HepG2 (cell line): ENCODE data around the gene RPL3. TPM values are rescaled to one million over a fixed set of nuclear protein-coding genes. Genes with fewer than 3 reads are reported as not detected.

Experiments
- CCDC6 ChIP-seq: sonication (generic); formaldehyde crosslinking; IDR thresholded peaks from 2 replicates; pipeline ENCODE4 v1.8.1; 2022; ENCODE audit warnings: mild to moderate bottlenecking, missing genetic modification reagents, moderate library complexity
- CENPT ChIP-seq: sonication (generic); formaldehyde crosslinking; IDR thresholded peaks from 2 replicates; pipeline ENCODE4 v1.8.0; 2022; ENCODE audit warnings: low read depth, mild to moderate bottlenecking, moderate library complexity, missing genetic modification reagents
- KLF9 ChIP-seq: IDR thresholded peaks from 2 replicates; pipeline ENCODE4 v1.6.1; 2016; ENCODE audit warnings: low read depth
- NAIF1 ChIP-seq: sonication (generic); formaldehyde crosslinking; IDR thresholded peaks from 2 replicates; pipeline ENCODE4 v1.5.0; 2020; ENCODE audit warnings: mild to moderate bottlenecking, missing genetic modification reagents, borderline replicate concordance
- SRSF9 ChIP-seq: fragments of 200-400 bp; formaldehyde crosslinking; IDR thresholded peaks from 2 replicates; pipeline ENCODE4 v1.6.1; 2018; ENCODE audit warnings: borderline replicate concordance, mild to moderate bottlenecking, low read depth, low read length; ENCODE audit not compliant: insufficient read depth, poor library complexity, severe bottlenecking
- SUZ12 ChIP-seq: fragments of 150-350 bp; IDR thresholded peaks from 2 replicates; pipeline ENCODE4 v1.6.1; 2014; ENCODE audit warnings: low read depth, low read length
- SYNCRIP ChIP-seq: fragments of 200-400 bp; formaldehyde crosslinking; IDR thresholded peaks from 2 replicates; pipeline ENCODE4 v1.6.1; 2018; ENCODE audit warnings: mild to moderate bottlenecking, low read depth, low read length; ENCODE audit not compliant: insufficient read depth
- XRCC5 ChIP-seq: fragments of 200-400 bp; formaldehyde crosslinking; optimal IDR thresholded peaks from 2 replicates; pipeline ENCODE3; 2017; ENCODE audit warnings: mild to moderate bottlenecking, low read length
- ZMYM4 ChIP-seq: sonication (generic); formaldehyde crosslinking; IDR thresholded peaks from 2 replicates; pipeline ENCODE4 v1.8.1; 2023; ENCODE audit warnings: mild to moderate bottlenecking, missing genetic modification reagents
- ZNF101 ChIP-seq: sonication (generic); formaldehyde crosslinking; IDR thresholded peaks from 2 replicates; pipeline ENCODE4 v1.4.0; 2020; ENCODE audit warnings: mild to moderate bottlenecking, low read depth, missing genetic modification reagents, borderline replicate concordance
- polyA plus RNA-seq, 8 experiments: library from polyadenylated mRNA; depleted of rRNA in 3 of 8; stranded (reverse) in 7 of 8; unstranded in 1 of 8; fragments of >200 nt; fragmentation: Illumina TruSeq in 4 of 8; extraction: Trizol in 4 of 8; gene quantifications; 2 replicates each; pipeline versions ENCODE4 v1.2.1 to v1.2.3, GENCODE V29; 2011 to 2016; ENCODE audit warnings: low read depth in 4 of 8, missing spikeins in 1 of 8, mixed read lengths in 1 of 8; ENCODE audit not compliant: insufficient read depth in 1 of 8
- total RNA-seq, 5 experiments: library from RNA; depleted of rRNA; stranded (reverse); fragments of >200 nt; fragmentation: Illumina TruSeq; extraction: Trizol; gene quantifications; 2 replicates each; pipeline ENCODE4 v1.2.3, GENCODE V29; 2016; ENCODE audit warnings: low read depth in 1 of 5
- TF ChIP-seq, protein P1 (sequence below): sonication (generic); formaldehyde crosslinking; IDR thresholded peaks from 2 replicates; pipeline ENCODE4 v1.5.0; 2020; ENCODE audit warnings: mild to moderate bottlenecking, missing genetic modification reagents, borderline replicate concordance
- TF ChIP-seq, protein P2 (sequence below): sonication (generic); formaldehyde crosslinking; IDR thresholded peaks from 2 replicates; pipeline ENCODE4 v1.4.0; 2020; ENCODE audit warnings: missing genetic modification reagents, borderline replicate concordance
- TF ChIP-seq, protein P3 (sequence below): sonication (generic); formaldehyde crosslinking; IDR thresholded peaks from 2 replicates; pipeline ENCODE4 v1.4.0; 2020; ENCODE audit warnings: missing genetic modification reagents

RPL3 gene
- total and polyA plus RNA-seq, 2 of the 13 experiments (the other 11 are each of a cell fraction or from before 2014, with no cell fraction given), result 1,051 to 3,279 TPM

DNA sequence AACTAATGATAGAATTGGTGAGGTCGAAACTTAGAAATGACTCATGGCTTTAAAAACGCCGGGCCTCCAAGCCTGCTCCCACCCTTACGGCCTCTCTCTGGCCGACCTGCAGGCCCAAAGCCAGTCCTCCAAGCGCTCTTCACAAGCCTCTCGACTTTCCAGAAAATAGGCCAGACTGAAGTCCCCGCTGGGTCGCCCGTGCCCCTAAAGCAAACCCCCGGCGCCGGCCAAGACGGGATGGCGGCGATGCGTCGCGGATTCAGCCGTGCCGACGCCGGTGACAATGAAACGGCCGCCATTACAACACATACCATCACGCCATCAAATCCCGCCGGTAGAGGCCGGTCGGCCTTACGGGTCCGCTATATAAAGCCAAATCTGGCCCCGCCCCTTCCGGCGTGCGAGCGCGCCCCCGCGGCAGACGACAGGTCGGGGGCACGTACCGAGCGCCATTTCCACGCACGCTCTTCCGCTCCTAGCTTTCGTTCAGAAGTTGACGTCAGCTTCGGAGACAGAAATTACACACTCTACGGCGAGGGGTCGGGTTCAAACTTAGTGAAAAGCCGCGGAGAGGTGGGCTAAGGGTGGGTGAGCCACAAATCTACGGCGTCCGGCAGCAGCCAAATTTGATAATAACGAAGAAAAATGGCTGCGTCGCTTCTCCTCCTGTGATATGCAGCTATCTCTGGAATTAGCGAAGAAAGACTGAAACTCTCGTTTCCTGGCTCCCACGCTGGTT is at the start of gene RPL3 (continued):
- TF ChIP-seq ZMYM4 (CRISPR knock-in tag), result peak; percentile 88
- no peak for TF ChIP-seq CENPT
- no peak for TF ChIP-seq ZNF101 (CRISPR knock-in tag)
- TF ChIP-seq SRSF9, result no peak
- TF ChIP-seq, protein P1, sequence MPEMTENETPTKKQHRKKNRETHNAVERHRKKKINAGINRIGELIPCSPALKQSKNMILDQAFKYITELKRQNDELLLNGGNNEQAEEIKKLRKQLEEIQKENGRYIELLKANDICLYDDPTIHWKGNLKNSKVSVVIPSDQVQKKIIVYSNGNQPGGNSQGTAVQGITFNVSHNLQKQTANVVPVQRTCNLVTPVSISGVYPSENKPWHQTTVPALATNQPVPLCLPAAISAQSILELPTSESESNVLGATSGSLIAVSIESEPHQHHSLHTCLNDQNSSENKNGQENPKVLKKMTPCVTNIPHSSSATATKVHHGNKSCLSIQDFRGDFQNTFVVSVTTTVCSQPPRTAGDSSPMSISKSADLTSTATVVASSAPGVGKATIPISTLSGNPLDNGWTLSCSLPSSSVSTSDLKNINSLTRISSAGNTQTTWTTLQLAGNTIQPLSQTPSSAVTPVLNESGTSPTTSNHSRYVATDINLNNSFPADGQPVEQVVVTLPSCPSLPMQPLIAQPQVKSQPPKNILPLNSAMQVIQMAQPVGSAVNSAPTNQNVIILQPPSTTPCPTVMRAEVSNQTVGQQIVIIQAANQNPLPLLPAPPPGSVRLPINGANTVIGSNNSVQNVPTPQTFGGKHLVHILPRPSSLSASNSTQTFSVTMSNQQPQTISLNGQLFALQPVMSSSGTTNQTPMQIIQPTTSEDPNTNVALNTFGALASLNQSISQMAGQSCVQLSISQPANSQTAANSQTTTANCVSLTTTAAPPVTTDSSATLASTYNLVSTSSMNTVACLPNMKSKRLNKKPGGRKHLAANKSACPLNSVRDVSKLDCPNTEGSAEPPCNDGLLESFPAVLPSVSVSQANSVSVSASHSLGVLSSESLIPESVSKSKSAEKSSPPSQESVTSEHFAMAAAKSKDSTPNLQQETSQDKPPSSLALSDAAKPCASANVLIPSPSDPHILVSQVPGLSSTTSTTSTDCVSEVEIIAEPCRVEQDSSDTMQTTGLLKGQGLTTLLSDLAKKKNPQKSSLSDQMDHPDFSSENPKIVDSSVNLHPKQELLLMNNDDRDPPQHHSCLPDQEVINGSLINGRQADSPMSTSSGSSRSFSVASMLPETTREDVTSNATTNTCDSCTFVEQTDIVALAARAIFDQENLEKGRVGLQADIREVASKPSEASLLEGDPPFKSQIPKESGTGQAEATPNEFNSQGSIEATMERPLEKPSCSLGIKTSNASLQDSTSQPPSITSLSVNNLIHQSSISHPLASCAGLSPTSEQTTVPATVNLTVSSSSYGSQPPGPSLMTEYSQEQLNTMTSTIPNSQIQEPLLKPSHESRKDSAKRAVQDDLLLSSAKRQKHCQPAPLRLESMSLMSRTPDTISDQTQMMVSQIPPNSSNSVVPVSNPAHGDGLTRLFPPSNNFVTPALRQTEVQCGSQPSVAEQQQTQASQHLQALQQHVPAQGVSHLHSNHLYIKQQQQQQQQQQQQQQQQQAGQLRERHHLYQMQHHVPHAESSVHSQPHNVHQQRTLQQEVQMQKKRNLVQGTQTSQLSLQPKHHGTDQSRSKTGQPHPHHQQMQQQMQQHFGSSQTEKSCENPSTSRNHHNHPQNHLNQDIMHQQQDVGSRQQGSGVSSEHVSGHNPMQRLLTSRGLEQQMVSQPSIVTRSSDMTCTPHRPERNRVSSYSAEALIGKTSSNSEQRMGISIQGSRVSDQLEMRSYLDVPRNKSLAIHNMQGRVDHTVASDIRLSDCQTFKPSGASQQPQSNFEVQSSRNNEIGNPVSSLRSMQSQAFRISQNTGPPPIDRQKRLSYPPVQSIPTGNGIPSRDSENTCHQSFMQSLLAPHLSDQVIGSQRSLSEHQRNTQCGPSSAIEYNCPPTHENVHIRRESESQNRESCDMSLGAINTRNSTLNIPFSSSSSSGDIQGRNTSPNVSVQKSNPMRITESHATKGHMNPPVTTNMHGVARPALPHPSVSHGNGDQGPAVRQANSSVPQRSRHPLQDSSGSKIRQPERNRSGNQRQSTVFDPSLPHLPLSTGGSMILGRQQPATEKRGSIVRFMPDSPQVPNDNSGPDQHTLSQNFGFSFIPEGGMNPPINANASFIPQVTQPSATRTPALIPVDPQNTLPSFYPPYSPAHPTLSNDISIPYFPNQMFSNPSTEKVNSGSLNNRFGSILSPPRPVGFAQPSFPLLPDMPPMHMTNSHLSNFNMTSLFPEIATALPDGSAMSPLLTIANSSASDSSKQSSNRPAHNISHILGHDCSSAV (CRISPR knock-in tag), result no peak
- no peak for TF ChIP-seq SYNCRIP
- peak; percentile 65; the same call in 1 of the 2 replicates for TF ChIP-seq KLF9 (CRISPR knock-in tag)
- no peak for TF ChIP-seq XRCC5
- peak; percentile 88 for TF ChIP-seq CCDC6 (CRISPR knock-in tag)
- no peak for TF ChIP-seq SUZ12
- TF ChIP-seq, protein P2, sequence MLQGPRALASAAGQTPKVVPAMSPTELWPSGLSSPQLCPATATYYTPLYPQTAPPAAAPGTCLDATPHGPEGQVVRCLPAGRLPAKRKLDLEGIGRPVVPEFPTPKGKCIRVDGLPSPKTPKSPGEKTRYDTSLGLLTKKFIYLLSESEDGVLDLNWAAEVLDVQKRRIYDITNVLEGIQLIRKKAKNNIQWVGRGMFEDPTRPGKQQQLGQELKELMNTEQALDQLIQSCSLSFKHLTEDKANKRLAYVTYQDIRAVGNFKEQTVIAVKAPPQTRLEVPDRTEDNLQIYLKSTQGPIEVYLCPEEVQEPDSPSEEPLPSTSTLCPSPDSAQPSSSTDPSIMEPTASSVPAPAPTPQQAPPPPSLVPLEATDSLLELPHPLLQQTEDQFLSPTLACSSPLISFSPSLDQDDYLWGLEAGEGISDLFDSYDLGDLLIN (CRISPR knock-in tag), result peak; percentile 88
- TF ChIP-seq, protein P3, sequence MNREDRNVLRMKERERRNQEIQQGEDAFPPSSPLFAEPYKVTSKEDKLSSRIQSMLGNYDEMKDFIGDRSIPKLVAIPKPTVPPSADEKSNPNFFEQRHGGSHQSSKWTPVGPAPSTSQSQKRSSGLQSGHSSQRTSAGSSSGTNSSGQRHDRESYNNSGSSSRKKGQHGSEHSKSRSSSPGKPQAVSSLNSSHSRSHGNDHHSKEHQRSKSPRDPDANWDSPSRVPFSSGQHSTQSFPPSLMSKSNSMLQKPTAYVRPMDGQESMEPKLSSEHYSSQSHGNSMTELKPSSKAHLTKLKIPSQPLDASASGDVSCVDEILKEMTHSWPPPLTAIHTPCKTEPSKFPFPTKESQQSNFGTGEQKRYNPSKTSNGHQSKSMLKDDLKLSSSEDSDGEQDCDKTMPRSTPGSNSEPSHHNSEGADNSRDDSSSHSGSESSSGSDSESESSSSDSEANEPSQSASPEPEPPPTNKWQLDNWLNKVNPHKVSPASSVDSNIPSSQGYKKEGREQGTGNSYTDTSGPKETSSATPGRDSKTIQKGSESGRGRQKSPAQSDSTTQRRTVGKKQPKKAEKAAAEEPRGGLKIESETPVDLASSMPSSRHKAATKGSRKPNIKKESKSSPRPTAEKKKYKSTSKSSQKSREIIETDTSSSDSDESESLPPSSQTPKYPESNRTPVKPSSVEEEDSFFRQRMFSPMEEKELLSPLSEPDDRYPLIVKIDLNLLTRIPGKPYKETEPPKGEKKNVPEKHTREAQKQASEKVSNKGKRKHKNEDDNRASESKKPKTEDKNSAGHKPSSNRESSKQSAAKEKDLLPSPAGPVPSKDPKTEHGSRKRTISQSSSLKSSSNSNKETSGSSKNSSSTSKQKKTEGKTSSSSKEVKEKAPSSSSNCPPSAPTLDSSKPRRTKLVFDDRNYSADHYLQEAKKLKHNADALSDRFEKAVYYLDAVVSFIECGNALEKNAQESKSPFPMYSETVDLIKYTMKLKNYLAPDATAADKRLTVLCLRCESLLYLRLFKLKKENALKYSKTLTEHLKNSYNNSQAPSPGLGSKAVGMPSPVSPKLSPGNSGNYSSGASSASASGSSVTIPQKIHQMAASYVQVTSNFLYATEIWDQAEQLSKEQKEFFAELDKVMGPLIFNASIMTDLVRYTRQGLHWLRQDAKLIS (CRISPR knock-in tag), result peak; percentile 70; the same call in 1 of the 2 replicates
- TF ChIP-seq NAIF1 (CRISPR knock-in tag), result peak; percentile 89
